Measurements from ENCODE around the gene COQ7.

Gene COQ7

DNA sequence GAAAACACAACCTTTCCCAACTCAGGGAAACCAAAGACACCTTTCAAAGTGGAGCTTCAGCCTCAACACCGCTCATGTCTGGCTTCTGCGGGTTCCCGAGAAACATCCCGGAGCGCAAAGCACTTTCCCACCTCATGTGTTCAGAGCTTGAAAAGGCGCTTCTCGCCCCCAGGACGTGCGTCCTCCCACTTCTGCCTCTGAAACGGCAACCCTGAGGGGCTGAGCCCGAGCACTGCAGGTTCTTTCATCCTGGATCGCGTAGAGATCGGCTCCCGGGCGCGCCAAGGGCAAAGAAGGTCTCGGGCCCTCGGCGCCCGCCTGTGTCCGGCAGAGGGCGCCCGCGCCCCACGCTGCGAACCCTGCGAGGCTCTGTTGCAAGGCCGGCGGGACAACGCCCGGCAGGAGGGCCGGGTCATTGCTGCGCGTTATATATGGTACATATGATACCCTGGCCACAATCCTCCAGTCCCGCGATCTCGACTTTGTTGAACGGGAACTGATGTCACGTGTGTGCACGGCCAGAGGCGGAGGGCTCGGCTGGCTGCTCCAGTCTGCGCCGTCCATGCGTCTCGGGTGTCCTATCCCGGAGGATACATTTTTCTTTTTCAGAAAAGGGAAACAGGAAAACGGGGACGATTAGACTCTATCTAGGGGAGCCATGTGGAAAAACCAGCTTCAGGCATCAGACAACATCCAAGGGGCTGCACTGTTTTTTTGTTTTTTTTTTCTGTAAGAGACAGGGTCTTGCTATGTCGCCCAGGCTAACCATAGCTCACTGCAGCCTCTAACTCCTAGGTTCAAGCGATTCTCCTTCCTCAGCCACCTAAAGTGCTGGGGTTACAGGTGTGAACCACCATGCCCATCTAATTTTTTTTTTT lies 19.1 kb downstream of the COQ7 start:
- DNase-seq, result peak; percentile 92

DNA sequence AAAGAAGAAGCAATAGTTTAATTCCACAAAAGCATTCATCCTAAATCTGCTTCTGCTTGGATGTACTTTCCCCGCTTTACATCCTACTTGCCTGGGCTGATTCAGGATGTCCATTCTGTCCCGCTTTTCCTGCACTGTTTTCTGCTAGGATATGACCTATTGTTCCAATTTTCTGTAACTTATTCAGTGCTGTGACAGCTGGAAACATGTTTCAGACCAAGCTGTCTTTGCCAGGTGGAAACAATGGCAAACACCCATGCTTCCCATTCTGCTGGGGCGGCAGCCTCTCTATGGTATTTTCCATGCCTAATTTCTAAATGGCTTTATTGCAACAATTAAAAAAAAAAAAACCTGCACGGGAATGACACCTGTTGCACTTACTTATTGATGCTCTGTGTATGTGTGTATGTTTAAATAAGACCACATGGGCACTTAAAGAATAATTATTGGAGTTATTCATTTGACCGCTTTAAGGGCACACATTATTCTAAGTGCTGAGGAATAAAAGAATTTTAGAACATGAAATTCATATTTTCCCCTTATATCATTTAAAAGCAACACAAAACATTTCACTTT lies 21.0 kb downstream of the COQ7 start:
- no peak for DNase-seq

DNA sequence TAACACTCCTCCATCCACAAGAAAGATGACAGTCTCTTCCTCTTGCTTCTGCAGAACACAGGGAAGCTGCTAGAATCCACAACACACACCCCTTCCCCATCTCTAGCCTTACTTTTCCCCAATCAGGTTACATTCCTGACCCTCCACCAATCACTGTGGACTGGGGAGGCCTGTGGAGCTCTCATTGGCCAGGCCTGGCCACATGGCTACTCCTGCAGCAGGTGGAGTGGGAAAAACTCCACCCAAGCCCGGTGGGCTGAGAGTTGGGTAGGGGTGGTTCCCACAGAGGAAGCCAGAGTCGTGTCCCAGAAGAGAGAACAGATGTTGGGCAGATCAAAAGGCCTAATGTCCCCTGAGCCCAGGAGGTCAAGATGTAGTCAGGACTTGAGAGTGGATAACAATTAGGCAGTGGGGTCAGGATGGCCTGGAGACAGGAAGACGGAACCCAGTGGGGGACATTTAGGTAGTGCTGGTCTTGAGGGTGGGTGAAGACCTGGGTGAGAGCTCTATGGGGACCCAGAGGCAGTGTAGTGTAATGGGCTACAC lies 22.1 kb downstream of the COQ7 start:
- DNase-seq, result no peak

DNA sequence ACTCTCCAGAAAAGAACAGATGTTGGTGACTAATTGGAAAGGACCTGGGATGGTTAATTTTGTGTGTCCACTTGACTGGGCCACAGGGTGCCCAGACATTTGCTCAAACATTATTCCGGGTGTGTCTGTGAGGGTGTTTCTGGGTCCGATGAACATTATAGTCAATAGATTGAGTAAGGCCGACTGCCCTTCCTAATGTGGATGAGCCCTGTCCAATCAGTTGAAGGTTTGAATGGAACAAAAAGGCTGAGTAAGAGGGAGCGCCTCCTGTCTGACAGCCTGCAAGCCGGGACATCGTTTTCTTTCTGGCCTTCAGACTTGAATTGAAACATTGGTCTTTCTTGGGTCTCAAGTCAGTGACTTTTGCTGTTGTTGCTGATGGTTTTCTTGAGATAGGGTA lies 23.5 kb downstream of the COQ7 start:
- no peak for DNase-seq

DNA sequence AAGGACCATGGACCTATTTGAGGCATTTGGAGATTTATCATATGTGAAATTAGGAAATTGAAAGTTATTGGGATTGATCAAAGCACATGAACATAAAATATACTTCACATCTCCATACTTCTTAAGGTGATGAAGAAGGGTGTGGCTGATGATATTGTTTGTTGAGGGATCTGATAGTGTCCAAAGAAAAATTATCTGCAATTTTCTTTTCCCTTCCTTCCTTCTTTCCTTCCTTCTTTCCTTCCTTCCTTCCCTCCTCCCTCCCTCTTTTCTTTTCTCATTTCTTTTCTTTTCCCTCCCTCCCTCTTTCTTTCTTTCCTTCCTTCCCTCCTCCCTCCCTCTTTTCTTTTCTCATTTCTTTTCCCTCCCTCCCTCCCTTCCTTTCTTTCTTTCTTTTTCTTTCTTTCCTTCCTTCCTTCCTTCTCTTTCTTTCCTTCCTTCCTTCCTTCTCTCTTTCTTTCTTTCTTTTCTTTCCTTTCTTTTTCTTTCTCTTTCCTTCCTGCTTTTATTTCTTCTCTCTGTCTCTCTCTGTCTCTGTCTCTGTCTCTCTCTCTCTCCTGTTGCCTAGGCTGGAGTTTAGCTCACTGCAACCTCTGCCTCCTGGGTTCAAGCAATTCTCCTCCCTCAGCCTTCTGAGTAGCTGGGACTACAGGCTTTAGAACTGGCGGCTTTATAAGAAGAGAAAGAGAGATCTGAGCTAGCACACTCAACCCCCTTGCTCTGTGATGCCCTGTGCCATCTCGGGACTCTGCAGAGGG lies 25.4 kb downstream of the COQ7 start:
- DNase-seq, result no peak

DNA sequence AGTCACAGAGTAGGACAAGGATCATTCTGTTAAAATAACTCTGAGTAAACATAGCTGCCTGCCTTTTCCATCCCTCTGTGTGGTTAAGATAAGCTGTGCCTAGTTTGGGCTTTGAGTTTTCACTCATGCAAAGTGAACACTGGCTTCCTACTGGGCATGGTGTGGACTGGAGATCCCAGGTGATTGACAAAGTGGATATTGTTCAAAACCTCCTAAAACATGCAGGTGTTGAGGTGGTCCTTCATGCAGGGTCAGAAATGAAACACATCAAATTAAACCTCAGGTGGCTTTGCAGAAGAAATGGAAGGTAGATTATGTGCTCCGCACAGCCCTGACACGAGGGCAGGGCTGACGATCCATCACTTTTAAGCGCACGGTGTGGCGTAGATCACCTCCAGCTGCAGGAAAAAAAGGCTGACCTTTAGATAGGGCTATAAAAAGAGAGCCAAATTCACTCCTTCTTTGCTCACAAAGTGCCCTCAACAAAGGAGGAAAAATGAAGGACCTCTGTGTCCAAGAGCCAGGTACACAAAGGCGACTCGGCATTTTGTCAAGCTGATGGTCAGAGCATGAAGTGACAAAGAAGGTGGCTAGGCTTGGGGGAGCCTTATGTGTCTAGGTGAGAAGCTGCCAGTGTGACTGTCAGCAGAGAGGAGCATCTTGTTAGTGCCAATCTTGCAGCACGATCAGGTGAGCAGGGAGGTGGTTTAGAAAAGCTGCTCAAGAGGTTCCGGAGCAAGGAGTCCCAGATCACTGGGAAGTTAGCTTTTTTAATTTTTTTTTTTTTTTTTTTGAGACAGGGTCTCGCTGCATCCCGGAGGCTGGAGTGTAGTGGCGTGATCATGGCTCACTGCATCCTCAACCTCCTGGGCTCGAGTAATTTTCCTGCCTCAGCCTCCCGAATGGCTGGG lies 26.5 kb downstream of the COQ7 start:
- DNase-seq, result no peak

DNA sequence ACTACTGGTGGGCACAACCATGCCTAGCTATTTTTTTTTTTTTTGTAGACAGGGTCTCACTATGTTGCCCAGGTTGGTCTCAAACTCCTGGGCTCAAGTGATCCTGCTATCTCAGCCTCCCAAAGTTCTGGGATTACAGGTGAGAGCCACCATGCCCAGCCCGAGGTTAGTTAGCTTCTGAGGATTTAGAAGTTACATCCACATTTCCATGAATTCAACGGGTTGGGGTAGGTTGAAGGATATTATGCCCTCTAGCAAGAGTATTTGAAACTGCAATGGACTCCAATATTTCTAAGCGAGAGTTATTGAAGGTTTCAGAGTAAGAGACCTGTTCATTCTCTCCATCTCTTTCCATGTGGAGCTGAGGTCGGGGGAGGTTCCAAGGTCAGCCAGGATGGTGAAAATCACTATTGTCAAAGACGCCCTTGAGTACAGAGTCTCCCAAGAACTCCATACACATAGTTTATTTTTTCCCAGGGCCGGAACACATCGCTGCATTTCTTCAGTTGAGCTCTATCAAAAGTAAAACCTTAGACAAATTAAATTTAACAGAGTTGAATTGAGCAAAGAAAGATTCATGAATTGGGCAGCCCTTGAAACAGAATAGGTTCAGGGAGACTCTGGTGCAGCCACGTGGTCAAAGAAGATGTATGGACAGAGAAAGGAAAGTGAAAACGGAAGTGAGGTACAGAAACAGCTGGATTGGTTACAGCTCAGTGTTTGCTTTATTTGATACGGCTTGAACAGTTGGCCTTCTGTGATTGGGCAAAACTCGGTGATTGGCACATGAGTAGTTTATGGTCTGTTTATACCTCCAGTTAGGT lies 27.3 kb downstream of the COQ7 start:
- DNase-seq, result peak; percentile 49

DNA sequence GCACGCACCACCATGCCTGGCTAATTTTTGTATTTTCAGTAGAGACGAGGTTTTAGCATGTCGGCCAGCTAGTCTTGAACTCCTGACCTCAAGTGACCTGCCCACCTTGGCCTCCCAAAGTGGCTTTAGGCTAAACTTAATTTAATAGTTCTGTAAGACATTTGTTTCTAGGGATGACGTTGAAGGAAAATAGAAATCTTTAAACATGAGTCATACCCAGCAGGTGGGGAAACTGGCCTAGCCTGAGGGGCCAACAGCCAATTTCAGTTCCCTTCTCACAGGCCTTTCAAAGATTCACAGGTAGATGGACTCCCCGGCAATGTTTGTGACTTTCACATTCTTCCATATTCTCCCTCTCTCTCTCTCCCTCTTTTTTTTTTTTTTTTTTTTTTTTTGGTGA lies 28.2 kb downstream of the COQ7 start:
- no peak for DNase-seq

DNA sequence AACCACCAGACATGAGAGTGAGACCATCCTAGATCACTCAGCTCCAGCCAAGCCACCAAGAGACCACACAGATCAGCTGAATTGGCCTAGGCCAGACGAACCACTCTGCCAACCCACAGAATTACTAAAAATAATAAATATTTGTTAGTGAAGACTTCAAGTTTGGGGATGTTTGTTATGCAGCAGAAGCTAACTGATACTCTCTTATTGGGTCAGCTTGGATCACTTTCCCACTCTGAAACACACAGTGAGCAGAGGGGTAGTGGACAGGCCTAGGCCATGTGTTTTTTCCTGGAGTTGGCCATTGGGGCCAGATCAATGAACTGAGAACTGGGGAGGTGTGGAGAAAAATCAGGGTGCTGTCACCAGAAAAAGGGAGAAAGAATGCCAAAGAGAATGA lies 30.8 kb downstream of the COQ7 start:
- DNase-seq, result no peak

DNA sequence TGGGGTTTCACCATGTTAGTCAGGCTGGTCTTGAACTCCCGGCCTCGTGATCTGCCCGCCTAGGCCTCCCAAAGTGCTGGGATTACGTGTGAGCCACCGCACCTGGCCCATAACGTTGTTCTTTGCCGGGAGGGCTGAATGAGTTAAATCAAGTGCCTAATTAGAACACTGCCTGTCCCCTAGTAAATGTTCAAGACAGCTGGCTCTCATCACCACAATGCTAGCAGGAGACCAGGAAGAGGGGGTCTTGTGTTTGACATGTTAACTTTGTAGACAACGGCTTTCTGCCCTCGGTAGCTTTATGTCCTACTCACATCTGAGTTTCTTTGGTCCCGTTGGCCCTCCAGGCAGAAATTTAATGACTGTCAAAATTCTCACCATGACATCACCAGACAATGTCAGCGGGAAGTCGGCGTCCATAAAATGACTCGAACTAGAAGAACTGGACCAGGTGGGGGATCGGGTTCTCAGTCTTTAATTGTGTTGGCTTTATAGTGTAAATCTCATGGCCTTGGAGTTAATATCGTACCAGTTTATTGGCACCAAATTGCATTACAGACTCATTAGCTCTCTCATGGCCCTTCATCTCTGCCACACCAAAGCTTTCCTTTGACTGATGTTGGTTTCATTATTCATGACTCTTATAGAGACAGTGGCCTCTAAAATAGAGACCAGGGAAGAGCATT lies 34.9 kb downstream of the COQ7 start:
- DNase-seq, result no peak

DNA sequence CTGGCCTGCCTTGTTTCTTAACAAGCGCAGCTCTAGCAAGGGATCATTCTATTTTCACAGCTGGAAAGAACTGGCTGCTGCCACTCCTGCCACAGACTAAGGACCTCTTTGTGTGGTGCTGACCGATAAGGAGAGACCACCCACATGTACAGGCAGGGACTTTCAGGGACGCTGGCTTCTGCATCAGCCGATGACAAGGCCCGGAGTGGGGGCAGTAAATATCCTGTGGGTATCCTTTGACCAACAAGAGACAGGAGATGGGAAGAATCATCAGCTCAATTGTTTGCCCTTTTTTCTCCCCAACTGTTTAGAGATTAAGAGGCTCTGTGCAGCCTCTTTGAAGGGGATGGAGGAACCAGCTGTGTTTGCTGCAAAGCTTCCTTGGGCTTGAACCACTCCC lies 37.2 kb downstream of the COQ7 start:
- no peak for DNase-seq

DNA sequence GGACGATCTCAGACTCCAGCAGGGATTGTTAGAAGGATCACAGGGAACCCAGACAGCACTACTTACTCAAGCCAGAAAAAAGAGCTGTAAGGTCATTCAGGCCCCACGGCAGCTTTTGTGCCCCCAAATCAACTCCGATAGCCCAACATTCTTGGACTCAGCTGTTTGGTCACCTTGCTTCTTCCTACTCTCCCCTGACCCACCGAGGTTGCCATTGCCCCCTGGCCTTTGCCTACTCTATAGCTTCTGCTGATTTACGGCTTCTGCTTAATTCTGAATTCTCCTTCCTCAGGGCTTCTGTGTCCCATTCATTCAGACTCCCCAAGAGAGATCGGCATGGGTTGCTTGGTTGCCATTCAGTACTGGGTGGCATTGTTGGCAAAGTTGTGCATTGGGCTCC lies 37.7 kb downstream of the COQ7 start:
- DNase-seq, result no peak

DNA sequence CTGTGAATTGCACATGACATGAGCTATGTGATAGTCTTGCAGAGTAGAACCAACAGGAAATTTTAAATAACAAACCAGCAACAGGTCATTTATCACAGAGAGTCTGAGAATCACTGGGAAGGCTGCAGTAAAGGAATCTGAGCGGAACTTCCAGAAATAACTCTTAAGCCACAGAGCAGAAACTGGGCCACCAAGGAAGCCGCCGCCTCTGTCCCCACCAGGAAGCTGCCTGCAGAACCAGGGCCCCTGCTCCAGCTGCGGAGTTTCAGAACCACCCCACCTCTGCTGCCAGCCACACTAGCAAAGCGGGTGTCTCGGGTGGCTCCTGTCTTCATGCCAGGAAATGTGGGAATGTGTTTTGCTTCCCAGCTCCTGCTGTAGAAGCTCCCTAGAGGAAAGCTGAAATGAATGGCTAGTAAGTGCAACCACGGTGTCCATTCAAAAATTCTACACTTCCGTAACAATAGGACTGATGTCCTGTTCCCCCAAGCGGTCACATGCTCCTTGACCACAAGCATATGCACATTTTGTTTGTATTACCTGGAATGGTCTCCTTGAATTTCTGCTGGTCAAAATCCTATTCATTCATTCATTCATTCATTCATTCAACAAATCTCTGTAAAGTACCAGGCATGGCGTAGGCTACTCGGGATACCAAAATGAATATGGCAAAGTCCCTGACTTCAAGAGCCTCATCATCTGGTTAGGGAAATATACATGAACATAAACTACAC lies 38.6 kb downstream of the COQ7 start:
- DNase-seq, result no peak

DNA sequence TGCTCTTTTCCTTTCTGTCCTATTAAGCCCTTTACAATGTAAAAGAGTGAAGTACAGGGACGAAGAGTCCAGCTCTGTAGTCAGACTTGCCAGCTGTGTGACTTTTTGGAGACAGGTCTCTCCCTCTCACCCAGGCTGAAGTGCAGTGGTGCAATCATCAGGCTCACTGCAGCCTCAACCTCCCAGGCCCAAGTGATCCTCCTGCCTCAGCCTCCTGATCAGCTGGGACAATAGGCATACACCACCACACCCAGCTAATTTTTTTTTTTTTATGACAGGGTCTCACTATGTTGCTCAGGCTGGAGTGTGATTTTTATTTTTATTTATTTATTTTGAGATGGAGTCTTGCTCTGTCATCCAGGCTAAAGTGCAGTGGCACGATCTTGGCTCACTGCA lies 39.2 kb downstream of the COQ7 start:
- DNase-seq, result no peak

DNA sequence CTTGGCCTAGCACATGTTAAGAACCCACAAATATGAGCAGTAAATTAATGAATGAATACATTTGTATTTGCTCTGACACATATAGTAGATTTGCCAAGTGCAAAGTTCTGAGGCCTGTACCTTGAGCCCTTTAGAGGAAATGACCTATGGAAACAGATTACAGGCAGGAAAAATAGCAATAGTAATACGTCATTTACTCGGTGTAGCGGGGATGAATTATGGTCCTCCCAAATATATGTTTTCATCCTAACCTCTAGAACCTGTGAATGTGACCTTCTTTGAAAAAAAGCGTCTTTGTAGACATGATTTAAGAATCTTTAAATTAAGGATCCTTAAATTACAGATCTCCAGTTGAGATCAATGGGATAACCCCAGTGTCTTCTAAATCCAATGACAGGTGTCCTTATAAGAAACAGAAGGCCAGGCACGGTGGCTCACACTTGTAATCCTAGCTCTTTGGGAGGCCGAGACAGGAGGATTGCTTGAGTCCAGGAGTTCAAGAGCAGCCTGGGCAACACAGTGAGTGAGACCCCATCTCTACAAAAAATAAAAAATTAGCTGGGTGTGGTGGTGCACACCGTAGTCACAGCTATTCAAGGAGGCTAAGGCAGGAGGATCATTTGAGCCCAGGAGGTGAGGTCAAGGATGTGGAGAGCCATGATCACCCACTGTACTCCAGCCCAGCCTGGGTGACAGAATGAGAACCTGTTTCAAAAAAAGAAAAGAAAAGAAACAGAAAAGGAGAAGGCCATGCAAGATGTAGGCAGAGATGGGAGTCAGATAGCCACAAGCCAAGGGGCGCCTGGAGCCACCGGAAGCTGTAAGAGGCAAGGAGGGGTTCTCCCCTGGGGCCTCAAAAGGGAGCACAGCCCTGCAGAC lies 41.2 kb downstream of the COQ7 start:
- no peak for DNase-seq

DNA sequence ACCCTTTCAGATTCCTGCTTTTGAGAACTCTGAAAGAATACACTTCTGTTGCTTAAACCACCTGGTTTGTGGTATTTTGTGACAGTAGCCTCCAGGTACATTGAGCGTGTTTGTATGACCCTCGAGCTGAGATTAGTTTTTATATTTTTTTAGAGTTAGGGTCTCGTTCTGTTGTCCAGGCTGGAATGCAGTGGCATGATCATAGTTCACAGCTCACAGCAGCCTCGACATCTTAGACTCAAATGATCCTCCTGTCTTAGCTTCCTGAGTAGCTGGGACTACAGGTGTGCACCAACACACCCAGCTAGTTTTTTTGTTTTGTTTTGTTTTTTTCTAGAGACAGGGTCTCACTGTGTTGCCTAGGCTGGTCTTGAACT lies 41.9 kb downstream of the COQ7 start:
- no peak for DNase-seq

DNA sequence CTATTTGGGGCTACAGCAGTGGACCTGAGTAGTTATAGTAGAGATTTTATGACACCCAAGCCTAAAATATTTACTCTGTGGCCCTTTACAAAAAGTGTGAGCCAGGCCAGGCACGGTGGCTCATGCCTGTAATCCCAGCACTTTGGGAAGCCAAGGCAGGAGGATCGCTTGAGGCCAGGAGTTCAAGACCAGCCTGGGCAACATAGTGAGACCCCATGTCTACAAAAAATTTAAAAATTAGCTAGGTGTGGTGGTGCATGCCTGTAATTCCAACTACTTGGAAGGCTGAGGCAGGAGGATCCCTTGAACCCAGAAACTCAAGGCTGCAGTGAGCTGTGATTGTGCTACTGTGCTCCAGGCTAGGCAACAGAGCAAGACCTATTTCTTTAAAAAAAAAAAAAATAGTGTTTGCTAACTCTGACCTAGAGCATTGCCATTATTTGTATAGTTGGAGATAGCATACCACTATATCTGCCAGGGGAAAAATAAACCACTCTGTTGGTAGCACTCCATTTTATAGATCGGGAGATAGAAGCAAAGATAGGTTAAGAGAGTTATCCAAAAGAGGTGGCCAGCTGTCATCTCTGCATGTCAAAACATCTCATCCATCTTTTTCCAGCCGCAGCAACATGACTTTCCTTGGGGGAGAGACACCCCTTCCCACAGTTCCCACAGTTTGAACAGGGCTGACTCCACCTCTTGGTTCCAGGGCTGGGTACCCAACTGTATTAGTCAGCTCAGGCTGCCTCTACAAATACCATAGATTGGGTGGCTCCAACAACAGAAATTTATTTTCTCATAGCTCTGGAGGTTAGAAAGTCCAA lies 43.3 kb downstream of the COQ7 start:
- DNase-seq, result no peak

DNA sequence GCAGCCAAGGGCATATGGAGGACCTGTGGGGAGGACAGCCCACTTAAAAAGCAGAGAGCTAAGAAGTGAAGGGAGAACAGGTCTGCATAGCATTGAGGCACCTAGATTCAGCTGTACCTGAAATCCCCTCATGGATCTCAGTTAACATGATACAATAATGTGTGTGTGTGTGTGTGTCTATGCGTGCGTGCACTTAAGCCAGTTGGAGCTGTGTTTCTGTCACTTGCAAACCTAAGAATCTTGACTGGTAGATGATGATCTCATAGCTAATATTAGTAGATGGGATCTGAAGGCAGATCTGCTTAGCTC lies 44.6 kb downstream of the COQ7 start:
- DNase-seq, result no peak

All from HCEC 1CT (cell line).